CD14-positive monocyte (primary cell): ENCODE results near the gene LNPEP. TPM values are rescaled to one million over a fixed set of nuclear protein-coding genes. Genes with fewer than 3 reads are reported as not detected.

Experiments used
- DNase-seq, 3 donors: peaks; one replicate each; pipeline ENCODE4 v3.0.0-alpha.2; 2011 to 2022
- H2AFZ ChIP-seq: 2 replicates; pipeline ENCODE4 v1.6.0; 2012; ENCODE audit warnings: mild to moderate bottlenecking, low read depth, low read length, inconsistent platforms; ENCODE audit not compliant: insufficient read depth, poor library complexity, severe bottlenecking
- H3K27ac ChIP-seq, 2 donors: 1 replicate in 1 of 2; 2 replicates in 1 of 2; pipeline ENCODE4 v1.5.1; 2012 to 2013; ENCODE audit warnings: low read length in 2 of 2, control low read depth in 1 of 2, inconsistent platforms in 1 of 2, low read depth in 1 of 2, mild to moderate bottlenecking in 1 of 2
- H3K27me3 ChIP-seq, 2 donors: one replicate each; pipeline versions ENCODE4 v1.6.0 to v1.6.1; 2011 to 2013; ENCODE audit warnings: low read length in 2 of 2; ENCODE audit not compliant: control insufficient read depth in 2 of 2, insufficient read depth in 2 of 2
- H3K36me3 ChIP-seq, 2 donors: replicated peaks in 1 of 2; 1 replicate in 1 of 2; 2 replicates in 1 of 2; pipeline versions ENCODE4 v1.5.1 to v1.6.1; 2012 to 2013; ENCODE audit warnings: low read length in 2 of 2, control low read depth in 1 of 2, inconsistent platforms in 1 of 2, mild to moderate bottlenecking in 1 of 2; ENCODE audit not compliant: insufficient read depth in 2 of 2, control insufficient read depth in 1 of 2
- H3K4me1 ChIP-seq, 2 donors: 1 replicate in 1 of 2; 2 replicates in 1 of 2; pipeline versions ENCODE4 v1.5.1 to v1.6.1; 2012 to 2013; ENCODE audit warnings: low read length in 2 of 2, control low read depth in 1 of 2, inconsistent platforms in 1 of 2, mild to moderate bottlenecking in 1 of 2, moderate library complexity in 1 of 2; ENCODE audit not compliant: insufficient read depth in 2 of 2, control insufficient read depth in 1 of 2
- H3K4me2 ChIP-seq: replicated peaks from 2 replicates; pipeline ENCODE3; 2012; ENCODE audit warnings: low read length, moderate library complexity, mild to moderate bottlenecking; ENCODE audit not compliant: poor library complexity, severe bottlenecking; ENCODE audit errors: extremely low read depth
- H3K4me3 ChIP-seq, 3 experiments: fragments of 200-600 bp in 1 of 3; sonication (generic) in 1 of 3; replicated peaks in 1 of 3; 1 replicate in 2 of 3; 2 replicates in 1 of 3; pipeline ENCODE4 v1.5.1; 2011 to 2013; ENCODE audit warnings: low read length in 3 of 3, mild to moderate bottlenecking in 3 of 3, control low read depth in 2 of 3, low read depth in 2 of 3, inconsistent platforms in 1 of 3, moderate library complexity in 1 of 3
- H3K79me2 ChIP-seq: 2 replicates; pipeline ENCODE4 v1.6.0; 2012; ENCODE audit warnings: mild to moderate bottlenecking, control low read depth, inconsistent platforms, low read length, moderate library complexity; ENCODE audit not compliant: insufficient read depth
- H3K9ac ChIP-seq: 2 replicates; pipeline ENCODE4 v1.6.0; 2017; ENCODE audit warnings: low read length, mild to moderate bottlenecking; ENCODE audit not compliant: insufficient read depth, poor library complexity, severe bottlenecking
- H3K9me3 ChIP-seq, 2 donors: replicated peaks in 1 of 2; 1 replicate in 1 of 2; 2 replicates in 1 of 2; pipeline versions ENCODE4 v1.5.1 to v1.6.1; 2012 to 2013; ENCODE audit warnings: low read length in 2 of 2, control low read depth in 1 of 2; ENCODE audit not compliant: control insufficient read depth in 1 of 2, insufficient read depth in 1 of 2
- H4K20me1 ChIP-seq: 2 replicates; pipeline ENCODE4 v1.6.0; 2012; ENCODE audit warnings: mild to moderate bottlenecking, low read length, control low read depth, moderate library complexity; ENCODE audit not compliant: insufficient read depth
- H3K27ac Mint-ChIP-seq, 7 donors: one replicate each; pipeline ENCODE4 v1.8.0; 2020; ENCODE audit warnings: mild to moderate bottlenecking in 7 of 7, mixed read lengths in 7 of 7, moderate library complexity in 6 of 7, inconsistent platforms in 2 of 7
- H3K27me3 Mint-ChIP-seq, 3 donors: one replicate each; pipeline ENCODE4 v1.8.0; 2021 to 2022; ENCODE audit warnings: low read depth in 3 of 3, mild to moderate bottlenecking in 3 of 3, mixed read lengths in 3 of 3, moderate library complexity in 3 of 3, inconsistent platforms in 1 of 3
- H3K36me3 Mint-ChIP-seq, 2 donors: one replicate each; pipeline ENCODE4 v1.8.0; 2020; ENCODE audit warnings: mixed read lengths in 2 of 2, inconsistent platforms in 1 of 2, mild to moderate bottlenecking in 1 of 2
- H3K4me1 Mint-ChIP-seq: one replicate; pipeline ENCODE4 v1.8.0; 2020; ENCODE audit warnings: mild to moderate bottlenecking, mixed read lengths
- H3K4me3 Mint-ChIP-seq, 2 donors: one replicate each; pipeline ENCODE4 v1.8.0; 2020; ENCODE audit warnings: mild to moderate bottlenecking in 2 of 2, mixed read lengths in 2 of 2, moderate library complexity in 1 of 2
- H3K9me3 Mint-ChIP-seq, 7 donors: one replicate each; pipeline ENCODE4 v1.8.0; 2020 to 2022; ENCODE audit warnings: mixed read lengths in 7 of 7, mild to moderate bottlenecking in 6 of 7, moderate library complexity in 6 of 7, inconsistent platforms in 2 of 7
- WGBS: methylation state at CpG from one replicate; pipeline ENCODE4 v1.1.5; 2013; ENCODE audit warnings: missing lambda C conversion rate; ENCODE audit not compliant: insufficient coverage; 5-methylcytosine and 5-hydroxymethylcytosine counted together
- intact Hi-C, 2 donors: fragments of 100-400 bp; cut with micrococcal nuclease; formaldehyde crosslinking; loops; one replicate each; pipeline versions ENCODE4 v1.15.0 to v1.15.1; 2023
- polyA plus RNA-seq, 3 donors: library from polyadenylated mRNA; depleted of rRNA in 1 of 3; unstranded in 2 of 3; stranded (reverse) in 1 of 3; fragments of 300-500 nt in 2 of 3; fragments of >200 nt in 1 of 3; fragmentation: Illumina TruSeq in 2 of 3; gene quantifications; 1 replicate in 2 of 3; 2 replicates in 1 of 3; pipeline ENCODE4 v1.2.3, GENCODE V29; 2012 to 2021
- TF ChIP-seq, protein P1 (sequence below): fragments of 200-600 bp; IDR thresholded peaks from one replicate; pipeline ENCODE4 v1.8.0; 2022; ENCODE audit warnings: antibody characterized with exemption, mild to moderate bottlenecking

The LNPEP gene
- polyA plus RNA-seq, 3 donors = 9.2 to 22.5 (median 14.5) TPM

DNA sequence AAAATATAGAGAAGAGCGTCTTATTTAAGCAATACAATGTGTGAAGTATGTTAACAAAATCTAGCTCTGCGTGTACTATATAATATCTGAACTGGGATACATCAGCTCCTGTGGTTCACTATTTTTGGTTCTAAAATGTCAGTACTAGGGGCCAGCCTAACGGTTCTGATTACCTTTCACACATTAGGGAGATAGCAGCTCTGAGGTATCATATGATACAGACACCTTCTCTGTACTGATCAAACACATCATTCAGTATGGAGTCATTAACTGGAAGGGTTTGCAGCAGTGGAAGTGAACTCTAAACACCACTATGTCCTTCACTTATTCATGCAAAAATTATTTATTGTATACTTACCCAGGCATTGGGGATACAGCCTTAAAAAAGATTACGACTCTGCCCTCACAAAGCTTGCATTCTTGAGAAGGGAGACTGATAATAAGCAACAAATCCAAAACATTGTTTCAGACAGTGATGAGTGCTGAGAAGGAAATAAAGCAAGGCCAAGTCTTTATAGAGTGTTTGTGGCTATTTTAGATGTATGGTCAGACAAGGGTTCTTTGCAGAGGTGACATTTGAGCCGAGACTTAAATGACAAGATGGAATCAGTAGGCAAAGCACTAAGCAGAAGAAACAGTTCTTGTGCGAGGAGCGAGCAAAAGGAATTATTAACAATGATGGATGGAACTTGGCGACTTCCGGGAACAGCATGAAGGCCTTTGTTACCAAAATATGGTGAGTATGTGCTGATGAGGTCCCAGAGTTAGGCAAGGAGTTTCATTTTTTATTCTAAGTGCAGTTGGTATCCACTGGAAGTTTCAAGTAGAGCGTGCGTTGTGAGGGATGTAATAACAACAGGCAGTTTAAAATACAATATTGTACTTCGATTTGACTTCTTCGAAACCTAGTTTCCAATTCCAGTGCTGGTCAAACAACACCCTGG is 1.8 kb upstream of the LNPEP start:
- Histone ChIP-seq H3K4me3 (peak overlapping the region; percentile 70 to 94 (median 88)), H2AFZ (peak overlapping the region; percentile 93), H3K9ac (peak overlapping the region; percentile 91), H3K9me3 (no peaks in the 10 kb centered on the region), H3K27ac (peak overlapping the region; percentile 94 to 95), H3K4me2 (peak overlapping the region; percentile 85), H3K36me3 (no peaks in the 10 kb centered on the region), H3K79me2 (peaks cover 40% of the 10 kb centered on the region), H3K27me3 (no peaks in the 10 kb centered on the region), H3K4me1 (peaks cover 39 to 58% of the 10 kb centered on the region in 2 donors), H4K20me1 (peaks cover 9% of the 10 kb centered on the region)
- DNase-seq = peak in 2 of 3 donors; percentile 18 to 20
- Mint-ChIP-seq H3K9me3 (no peaks in the 10 kb centered on the region), H3K4me1 (peaks cover 62% of the 10 kb centered on the region), H3K27me3 (no peaks in the 10 kb centered on the region), H3K27ac (peak overlapping the region; percentile 92 to 99 (median 97)), H3K36me3 (peaks cover 3 to 5% of the 10 kb centered on the region in 2 donors), H3K4me3 (peak overlapping the region; percentile 94 to 95)
- intact Hi-C loops = loop anchor here (5.0 to 10.0 kb wide), 2 partner anchors 52 to 129 kb away; partner anchors contain the start of gene ERAP1 (in 1 of the 2)
- WGBS = 7% methylated on average over 5 of the region's 13 CpGs
- TF ChIP-seq, protein P1, sequence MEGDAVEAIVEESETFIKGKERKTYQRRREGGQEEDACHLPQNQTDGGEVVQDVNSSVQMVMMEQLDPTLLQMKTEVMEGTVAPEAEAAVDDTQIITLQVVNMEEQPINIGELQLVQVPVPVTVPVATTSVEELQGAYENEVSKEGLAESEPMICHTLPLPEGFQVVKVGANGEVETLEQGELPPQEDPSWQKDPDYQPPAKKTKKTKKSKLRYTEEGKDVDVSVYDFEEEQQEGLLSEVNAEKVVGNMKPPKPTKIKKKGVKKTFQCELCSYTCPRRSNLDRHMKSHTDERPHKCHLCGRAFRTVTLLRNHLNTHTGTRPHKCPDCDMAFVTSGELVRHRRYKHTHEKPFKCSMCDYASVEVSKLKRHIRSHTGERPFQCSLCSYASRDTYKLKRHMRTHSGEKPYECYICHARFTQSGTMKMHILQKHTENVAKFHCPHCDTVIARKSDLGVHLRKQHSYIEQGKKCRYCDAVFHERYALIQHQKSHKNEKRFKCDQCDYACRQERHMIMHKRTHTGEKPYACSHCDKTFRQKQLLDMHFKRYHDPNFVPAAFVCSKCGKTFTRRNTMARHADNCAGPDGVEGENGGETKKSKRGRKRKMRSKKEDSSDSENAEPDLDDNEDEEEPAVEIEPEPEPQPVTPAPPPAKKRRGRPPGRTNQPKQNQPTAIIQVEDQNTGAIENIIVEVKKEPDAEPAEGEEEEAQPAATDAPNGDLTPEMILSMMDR = no peak

DNA sequence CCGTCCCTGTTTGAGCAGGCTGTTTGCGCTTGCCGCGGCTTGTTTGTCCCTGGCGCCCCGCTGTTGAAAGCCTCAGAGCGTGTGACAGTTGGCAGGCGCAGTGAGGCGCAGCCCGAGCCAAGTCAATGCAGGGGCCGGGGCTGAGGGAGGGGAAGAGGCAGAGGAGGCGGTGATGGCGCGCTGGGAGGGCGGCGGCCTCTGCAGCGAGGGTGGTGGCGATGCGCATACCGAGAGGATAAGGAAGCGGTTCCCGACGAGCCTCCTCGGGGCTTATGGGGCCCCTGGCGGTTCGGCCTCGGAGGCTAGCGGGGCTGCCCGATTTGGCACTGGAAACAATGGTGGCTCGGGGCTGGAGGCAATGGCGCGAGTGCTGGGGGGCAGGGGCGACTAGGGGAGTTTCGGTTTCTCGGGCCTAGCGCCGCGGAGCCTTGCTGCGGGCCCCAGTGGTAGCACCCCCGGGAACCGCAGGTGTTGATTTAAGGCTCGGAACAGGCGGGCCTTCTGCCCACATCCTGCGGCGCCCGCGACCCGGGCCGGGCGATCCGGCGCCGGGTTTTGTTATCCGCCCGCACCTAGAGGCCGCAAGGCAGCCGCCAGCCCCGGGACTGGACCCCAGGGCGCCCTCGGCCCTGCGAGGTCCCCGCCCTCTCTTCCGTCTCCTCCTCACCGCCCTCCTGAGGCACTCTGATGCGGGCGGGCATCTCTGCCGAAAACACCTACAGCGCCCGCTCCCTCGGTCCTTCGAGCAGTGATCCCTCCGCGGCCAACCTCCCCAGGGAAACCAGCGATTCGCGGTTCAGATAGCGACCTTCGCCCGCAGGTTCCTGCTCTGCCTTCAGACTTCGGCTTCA is 947 bp upstream of the LNPEP start:
- Histone ChIP-seq H3K4me2 (peak overlapping the region; percentile 85), H3K9me3 (no peaks in the 10 kb centered on the region), H3K27ac (peak overlapping the region; percentile 94 to 95), H3K79me2 (peaks cover 49% of the 10 kb centered on the region), H3K4me1 (peaks cover 39 to 58% of the 10 kb centered on the region in 2 donors), H2AFZ (peak overlapping the region; percentile 93), H3K9ac (peak overlapping the region; percentile 91), H3K27me3 (no peaks in the 10 kb centered on the region), H3K36me3 (no peaks in the 10 kb centered on the region), H3K4me3 (peak overlapping the region; percentile 70 to 94 (median 88)), H4K20me1 (peaks cover 16% of the 10 kb centered on the region)
- Mint-ChIP-seq H3K27me3 (no peaks in the 10 kb centered on the region), H3K4me3 (peak overlapping the region; percentile 94 to 95), H3K9me3 (no peaks in the 10 kb centered on the region), H3K27ac (peak overlapping the region; percentile 92 to 99 (median 97)), H3K36me3 (peaks cover 3 to 5% of the 10 kb centered on the region in 2 donors), H3K4me1 (peaks cover 60% of the 10 kb centered on the region)
- DNase-seq = peak; percentile 84 to 89 (median 86)
- under 1% methylated on average over 79 of the region's 80 CpGs for WGBS
- intact Hi-C loops = loop anchor here (5.0 to 10.0 kb wide), 4 partner anchors 38 to 130 kb away; partner anchors contain the start of gene ERAP1 (in 2 of the 2)
- TF ChIP-seq, protein P1 = no peak
